ENCODE measurements around the gene CSNK1G2.

GRCh38 chr19:1956122-1956494 lies 15.1 kb downstream of the CSNK1G2 start:
- TF ChIP-seq YY1 (IDR thresholded peaks at IDR 0.05; ENCODE audit: insufficient read depth, insufficient read length) (no peak), SUZ12 (IDR thresholded peaks at IDR 0.05; ENCODE audit: extremely low read depth, insufficient read depth, insufficient read length) (no peak), ZNF274 (IDR thresholded peaks at IDR 0.05; ENCODE audit: low read depth, low read length) (no peak)
